ENCODE measurements around the gene LRP1.
A peak's percentile ranks its signal among the peaks of the same experiment; 100 is the strongest.

The LRP1 gene

DNA sequence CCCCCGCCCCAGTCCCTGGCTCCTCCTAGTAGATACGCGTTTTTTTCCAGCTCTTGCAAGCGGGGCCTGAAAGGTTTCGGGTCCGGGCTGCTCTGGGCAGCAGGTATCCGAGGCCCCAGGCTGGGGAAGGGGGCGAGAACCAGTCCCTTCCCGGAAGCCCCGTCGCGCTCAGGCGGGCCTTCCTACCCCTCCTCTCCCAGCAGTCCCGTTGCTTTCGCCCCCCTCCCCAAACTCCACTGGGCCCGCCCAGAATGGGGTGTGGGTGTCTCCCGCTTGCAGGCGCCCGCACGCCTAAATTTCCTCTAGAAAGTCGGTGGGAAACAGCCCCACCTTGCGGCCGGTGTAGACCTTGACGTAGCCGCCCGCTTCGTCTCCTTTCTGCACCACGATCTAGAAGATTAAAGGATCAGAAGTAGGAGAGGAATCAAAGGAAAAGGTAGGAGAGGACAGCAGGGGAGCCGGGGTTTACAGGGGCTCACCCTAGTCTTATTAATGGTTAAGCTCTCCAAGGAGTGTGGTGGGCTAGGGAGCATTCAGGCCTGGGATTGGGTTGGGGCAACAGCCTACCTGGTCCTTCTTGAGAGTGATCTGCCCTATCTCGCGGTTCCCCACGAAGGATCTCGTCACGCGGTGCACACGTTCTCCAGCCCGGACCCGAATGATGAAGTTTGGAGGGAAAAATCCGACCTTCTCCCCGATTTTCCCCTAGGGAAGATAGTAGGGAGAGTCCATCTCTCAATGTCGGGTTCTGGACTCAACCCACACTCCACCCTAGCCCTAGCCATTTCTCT lies 115.4 kb downstream of the LRP1 start:
- DNase-seq (ENCODE audit: low read depth in 2 of 2, low spot score in 1 of 2), result peak in 1 of 2 donors; percentile 78

DNA sequence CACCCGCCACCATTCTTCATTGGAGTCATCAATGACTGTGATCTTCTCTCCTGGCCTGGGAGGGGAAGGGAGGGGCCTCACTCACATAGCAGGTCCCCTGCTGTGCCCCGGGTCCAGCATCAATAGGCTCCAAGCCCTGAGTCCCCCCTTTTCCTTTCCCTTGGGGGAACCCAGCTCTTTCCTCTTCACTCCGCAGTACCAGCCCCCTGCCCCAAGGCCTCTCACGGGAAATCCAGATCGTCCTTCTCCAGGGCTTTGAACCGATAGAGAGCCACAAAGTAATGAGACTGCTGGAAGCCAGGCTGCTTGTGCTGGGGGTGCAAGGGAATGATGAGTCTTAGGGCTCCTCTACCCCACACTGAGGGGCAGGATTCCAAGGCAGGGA lies 116.0 kb downstream of the LRP1 start:
- no peak for DNase-seq (ENCODE audit: low read depth in 2 of 2, low spot score in 1 of 2)

GRCh38 chr12:57247041-57247440 lies 118.8 kb downstream of the LRP1 start:
- no peak for DNase-seq (ENCODE audit: low read depth in 2 of 2, low spot score in 1 of 2)

DNA sequence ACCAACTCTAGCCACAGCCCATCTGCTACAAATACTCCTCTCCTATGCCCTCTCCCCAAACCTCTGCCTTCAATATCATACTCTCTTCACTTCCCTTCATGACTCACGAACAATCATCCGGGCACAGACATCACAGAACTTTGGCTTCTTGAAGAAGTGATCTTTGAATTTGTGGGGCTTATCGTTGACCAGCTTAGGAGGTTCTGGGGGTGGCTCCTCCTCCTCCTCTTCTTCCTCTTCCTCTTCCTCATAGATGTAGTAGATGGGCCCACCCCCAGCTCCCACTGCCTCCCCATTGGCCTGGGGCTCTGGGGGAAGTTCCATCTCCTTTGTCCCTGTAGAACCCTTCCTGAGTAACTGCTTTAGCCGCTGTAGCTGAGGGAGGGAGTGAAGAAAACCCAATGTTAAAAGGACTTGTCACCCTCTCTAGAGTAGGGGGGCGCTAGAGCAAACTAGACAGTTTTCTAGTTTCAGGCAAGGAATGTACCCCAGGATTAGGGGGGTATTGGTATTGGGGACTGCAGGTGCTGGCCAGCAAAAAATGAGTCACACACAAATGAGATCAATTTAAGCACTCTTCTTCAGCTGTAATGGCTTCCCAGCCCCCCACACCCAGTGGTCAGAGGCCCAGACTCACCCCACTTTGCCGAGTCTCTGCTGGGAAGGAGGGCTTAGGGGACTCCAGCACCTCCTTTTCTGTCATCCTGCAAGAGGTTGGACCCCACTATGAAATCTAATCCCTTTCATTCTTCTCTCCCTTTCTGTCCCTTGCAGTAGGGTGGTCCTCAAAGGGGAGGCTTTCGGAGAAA lies 120.9 kb downstream of the LRP1 start:
- no peak for DNase-seq (ENCODE audit: low read depth in 2 of 2, low spot score in 1 of 2)

GRCh38 chr12:57250541-57250940 lies 122.3 kb downstream of the LRP1 start:
- DNase-seq (ENCODE audit: low read depth in 2 of 2, low spot score in 1 of 2), result no peak

GRCh38 chr12:57250956-57251355 lies 122.7 kb downstream of the LRP1 start, which contains the start of gene STAC3:
TSS of gene STAC3 (minus strand) at chr12:57251187. CDS start at chr12:57249636, 1,551 bp downstream.
- DNase-seq (ENCODE audit: low read depth in 2 of 2, low spot score in 1 of 2), result no peak

GRCh38 chr12:57254506-57255280 lies 126.4 kb downstream of the LRP1 start:
- DNase-seq (ENCODE audit: low read depth in 2 of 2, low spot score in 1 of 2), result no peak

DNA sequence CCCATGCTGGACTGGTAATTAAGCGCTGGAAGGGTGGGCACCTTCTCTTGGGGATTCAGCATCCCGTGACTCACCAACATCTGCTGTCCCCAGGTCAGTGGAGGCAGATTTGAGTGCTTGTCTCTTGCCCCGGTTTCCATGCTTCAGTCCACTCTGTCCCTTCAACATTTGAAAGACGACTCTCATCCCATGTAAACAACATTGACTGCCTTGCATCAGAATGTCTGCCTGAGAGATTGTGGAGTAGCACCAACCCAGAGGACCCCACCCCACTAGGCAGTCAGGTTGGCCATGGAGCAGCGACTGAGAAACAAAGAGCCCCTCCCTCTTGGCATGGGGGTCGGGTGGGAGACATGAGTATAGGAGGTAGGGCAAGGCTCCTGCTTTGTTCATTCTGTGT lies 127.6 kb downstream of the LRP1 start:
- no peak for DNase-seq (ENCODE audit: low read depth in 2 of 2, low spot score in 1 of 2)

DNA sequence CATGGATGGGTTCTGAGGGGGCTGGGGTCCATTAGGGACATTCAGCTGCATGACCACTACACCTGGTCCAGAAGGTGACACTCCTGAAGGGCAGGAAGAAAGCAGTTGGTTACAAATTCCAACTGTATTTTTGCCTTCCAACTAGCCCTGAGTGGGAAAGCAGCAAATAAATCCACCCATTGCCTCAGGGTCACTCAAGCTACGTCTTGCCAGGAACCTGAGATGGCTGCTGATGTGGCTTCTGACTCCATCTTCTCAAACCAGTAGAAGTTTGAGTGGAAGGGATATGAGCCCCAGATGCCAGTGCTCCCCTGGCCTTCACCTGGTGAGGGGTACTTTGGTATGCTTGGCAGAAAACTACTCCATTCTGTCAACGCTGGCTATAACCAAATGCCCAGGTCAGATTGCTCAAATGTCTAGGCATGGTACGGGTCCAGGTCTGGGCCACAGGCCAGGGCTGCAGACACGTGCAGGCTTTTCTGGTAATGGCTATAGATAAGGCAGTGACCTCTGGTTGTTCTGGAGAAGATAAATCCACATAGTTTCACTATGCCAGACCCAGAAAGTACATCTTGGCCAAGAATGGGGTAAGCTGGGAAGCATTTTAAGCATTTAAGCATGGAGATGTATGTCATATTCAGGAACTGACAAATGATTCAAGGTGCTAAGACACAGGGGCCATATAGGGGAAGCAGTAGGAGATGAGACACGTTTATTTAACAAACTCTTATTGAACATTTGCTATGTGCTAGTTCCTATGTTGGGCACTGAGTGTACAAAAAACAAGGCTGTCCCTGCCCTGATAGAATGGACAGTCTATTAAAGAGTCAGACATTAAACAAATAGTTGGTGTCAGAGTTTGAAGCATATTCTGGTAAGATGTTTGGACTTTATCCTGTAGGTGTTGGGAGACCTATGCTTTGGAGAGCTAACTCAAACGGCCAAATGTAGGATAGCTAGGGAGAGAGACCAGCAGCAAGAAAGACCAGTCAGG lies 131.0 kb downstream of the LRP1 start:
- no peak for DNase-seq (ENCODE audit: low read depth in 2 of 2, low spot score in 1 of 2)

DNA sequence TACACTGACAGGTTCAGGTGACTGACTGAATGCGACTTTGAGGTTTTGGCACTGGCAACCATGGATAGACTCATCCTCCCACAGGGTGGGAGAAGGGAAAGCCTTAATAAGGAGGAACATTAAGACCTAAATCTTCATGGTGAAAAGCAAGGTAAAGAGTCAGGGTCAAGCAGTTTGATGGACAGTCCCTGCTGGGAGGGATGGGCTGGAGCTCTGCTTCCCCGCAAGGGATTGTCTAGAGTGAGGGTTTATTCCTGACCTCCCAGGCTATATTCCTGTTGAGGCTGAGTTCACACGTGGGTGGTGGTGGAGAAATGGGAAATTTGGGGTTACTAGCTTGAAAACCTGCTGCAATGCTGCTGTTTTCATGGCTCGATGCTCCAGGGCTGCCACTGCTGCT lies 132.1 kb downstream of the LRP1 start:
- no peak for DNase-seq (ENCODE audit: low read depth in 2 of 2, low spot score in 1 of 2)

- DNase-seq (ENCODE audit: low read depth in 2 of 2, low spot score in 1 of 2), result no peak
Measured at GRCh38 chr12:57261428-57261865, 133.2 kb downstream of the LRP1 start.

DNA sequence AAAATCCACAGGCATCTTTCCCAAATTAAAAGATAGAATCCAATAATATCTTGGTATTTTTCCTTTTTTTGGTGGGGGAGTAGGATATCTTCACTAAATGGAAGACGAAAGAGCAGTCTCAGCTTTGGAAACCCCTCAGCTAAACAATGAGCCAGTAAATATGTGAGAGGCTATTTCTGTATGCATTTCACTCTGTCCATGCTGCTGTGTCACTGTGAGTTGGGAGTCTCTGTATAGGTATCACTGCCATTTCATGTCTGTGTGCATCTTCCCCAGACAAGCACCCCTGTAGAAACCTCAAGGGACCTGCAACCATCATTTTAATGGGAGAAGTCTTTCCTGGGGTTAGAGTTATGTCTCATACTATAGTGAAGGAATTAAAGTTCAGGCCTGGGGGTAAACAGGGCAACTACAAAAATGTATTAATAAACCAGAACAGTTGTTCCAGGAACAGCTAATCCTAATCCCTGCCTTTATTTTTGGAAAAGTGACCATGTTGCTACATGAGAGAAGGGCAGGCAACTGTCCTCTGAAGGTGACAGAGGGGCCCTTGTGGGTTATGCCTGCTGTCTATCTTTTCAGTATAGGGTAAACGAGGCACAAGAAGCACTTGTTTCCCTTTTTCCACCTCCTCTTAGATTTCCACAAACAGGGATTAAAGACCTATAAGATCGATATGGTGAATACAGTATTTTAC lies 134.0 kb downstream of the LRP1 start:
- no peak for DNase-seq (ENCODE audit: low read depth in 2 of 2, low spot score in 1 of 2)
